Astrocyte (in vitro differentiated cells and primary cell): ENCODE results near the gene DIDO1. TPM values are rescaled to one million over a fixed set of nuclear protein-coding genes. Genes with fewer than 3 reads are reported as not detected.

ENCODE experiments used
- DNase-seq: peaks from one replicate; pipeline ENCODE4 v3.0.0-alpha.2; 2010; ENCODE audit warnings: low read depth
- FAIRE-seq: peaks from 2 replicates; lab custom pipeline; 2011; peaks lifted over from hg19 to GRCh38; lab: Jason Lieb, UNC
- H2AFZ ChIP-seq: 2 replicates; pipeline ENCODE4 v1.6.0; 2012; ENCODE audit warnings: low read depth, low read length, inconsistent platforms
- H3K27ac ChIP-seq: 2 replicates; pipeline ENCODE4 v1.5.1; 2011; ENCODE audit warnings: low read depth, low read length, inconsistent platforms
- H3K27me3 ChIP-seq: 2 replicates; pipeline ENCODE4 v1.6.0; 2011; ENCODE audit warnings: low read length, inconsistent platforms; ENCODE audit not compliant: insufficient read depth
- H3K36me3 ChIP-seq: 2 replicates; pipeline ENCODE4 v1.5.1; 2011; ENCODE audit warnings: low read length, inconsistent platforms; ENCODE audit not compliant: insufficient read depth
- H3K4me1 ChIP-seq: 2 replicates; pipeline ENCODE4 v1.5.1; 2011; ENCODE audit warnings: low read length, inconsistent platforms; ENCODE audit not compliant: insufficient read depth
- H3K4me2 ChIP-seq: 2 replicates; pipeline ENCODE4 v1.6.0; 2012; ENCODE audit warnings: low read length, inconsistent platforms
- H3K4me3 ChIP-seq: 2 replicates; pipeline ENCODE4 v1.5.1; 2011; ENCODE audit warnings: low read depth, mild to moderate bottlenecking, low read length, inconsistent platforms; ENCODE audit not compliant: insufficient read depth
- H3K79me2 ChIP-seq: 2 replicates; pipeline ENCODE4 v1.6.0; 2012; ENCODE audit warnings: mild to moderate bottlenecking, low read length, inconsistent platforms; ENCODE audit not compliant: insufficient read depth
- H3K9ac ChIP-seq: 2 replicates; pipeline ENCODE4 v1.6.0; 2012; ENCODE audit warnings: mild to moderate bottlenecking, low read length, inconsistent platforms
- H3K9me3 ChIP-seq: 2 replicates; pipeline ENCODE4 v1.5.1; 2012; ENCODE audit warnings: low read depth, mild to moderate bottlenecking, low read length, inconsistent platforms; ENCODE audit not compliant: insufficient read depth
- H4K20me1 ChIP-seq: 2 replicates; pipeline ENCODE4 v1.6.0; 2012; ENCODE audit warnings: low read length, inconsistent platforms; ENCODE audit not compliant: insufficient read depth
- H3K27ac Mint-ChIP-seq: one replicate; pipeline ENCODE4 v1.8.0; 2021; ENCODE audit warnings: mild to moderate bottlenecking, mixed read lengths; ENCODE audit not compliant: unreplicated experiment
- H3K27me3 Mint-ChIP-seq: one replicate; pipeline ENCODE4 v1.8.0; 2021; ENCODE audit warnings: low read depth, mixed read lengths; ENCODE audit not compliant: unreplicated experiment
- H3K36me3 Mint-ChIP-seq: one replicate; pipeline ENCODE4 v1.8.0; 2021; ENCODE audit warnings: low read depth, mixed read lengths; ENCODE audit not compliant: unreplicated experiment
- H3K4me1 Mint-ChIP-seq: one replicate; pipeline ENCODE4 v1.8.0; 2021; ENCODE audit warnings: low read depth, mixed read lengths; ENCODE audit not compliant: unreplicated experiment
- H3K4me3 Mint-ChIP-seq: one replicate; pipeline ENCODE4 v1.8.0; 2021; ENCODE audit warnings: mild to moderate bottlenecking, moderate library complexity, mixed read lengths; ENCODE audit not compliant: unreplicated experiment
- H3K9me3 Mint-ChIP-seq: one replicate; pipeline ENCODE4 v1.8.0; 2021; ENCODE audit warnings: mild to moderate bottlenecking, mixed read lengths; ENCODE audit not compliant: unreplicated experiment
- EZH2 ChIP-seq: IDR thresholded peaks from 2 replicates; pipeline ENCODE4 v1.6.1; 2012; ENCODE audit warnings: mild to moderate bottlenecking, low read length, inconsistent platforms; ENCODE audit not compliant: insufficient read depth
- total RNA-seq: library from RNA; stranded (reverse); gene quantifications from 2 replicates; pipeline ENCODE4 v1.2.1, GENCODE V29; 2021
- TF ChIP-seq, protein P1 (sequence below): IDR thresholded peaks from 2 replicates; pipeline ENCODE4 v1.5.1; 2011; ENCODE audit warnings: low read depth, mild to moderate bottlenecking, inconsistent platforms, low read length, moderate library complexity; ENCODE audit not compliant: insufficient read depth

Gene DIDO1
- total RNA-seq, 1 donor from 2014 or later = 39.0 TPM

DNA sequence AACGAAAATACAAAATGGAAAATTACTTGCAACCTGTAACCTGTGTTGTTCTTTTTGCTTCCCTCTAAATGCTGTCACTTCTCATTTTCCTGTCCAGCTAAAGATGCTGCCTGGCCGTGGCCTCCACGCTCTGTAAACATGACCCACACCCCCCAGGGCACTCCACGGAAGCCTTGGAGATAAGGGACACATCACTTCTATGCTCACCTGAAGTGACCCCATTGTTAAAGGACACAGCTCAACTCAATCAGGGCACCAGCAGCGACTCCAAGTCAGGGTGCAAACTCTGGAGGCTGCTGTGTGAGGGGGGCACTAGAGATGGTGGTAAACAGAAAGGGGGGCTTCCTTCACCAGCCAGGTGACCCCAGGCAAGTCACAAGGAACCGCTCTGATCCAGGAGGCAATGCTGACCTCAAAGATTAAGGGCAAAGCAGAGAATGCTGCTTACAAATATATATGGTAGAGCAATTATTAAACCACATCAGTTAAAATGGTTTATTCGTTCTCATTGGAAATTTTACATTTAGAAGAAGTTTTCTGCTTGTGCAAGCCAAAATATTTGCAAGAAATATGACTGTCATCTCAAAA, 13.2 kb downstream of the DIDO1 start:
- H4K20me1 ChIP-seq = peaks cover 100% of the 10 kb centered on the region
- no peak for FAIRE-seq
- H3K79me2 ChIP-seq = peaks cover 100% of the 10 kb centered on the region

DNA sequence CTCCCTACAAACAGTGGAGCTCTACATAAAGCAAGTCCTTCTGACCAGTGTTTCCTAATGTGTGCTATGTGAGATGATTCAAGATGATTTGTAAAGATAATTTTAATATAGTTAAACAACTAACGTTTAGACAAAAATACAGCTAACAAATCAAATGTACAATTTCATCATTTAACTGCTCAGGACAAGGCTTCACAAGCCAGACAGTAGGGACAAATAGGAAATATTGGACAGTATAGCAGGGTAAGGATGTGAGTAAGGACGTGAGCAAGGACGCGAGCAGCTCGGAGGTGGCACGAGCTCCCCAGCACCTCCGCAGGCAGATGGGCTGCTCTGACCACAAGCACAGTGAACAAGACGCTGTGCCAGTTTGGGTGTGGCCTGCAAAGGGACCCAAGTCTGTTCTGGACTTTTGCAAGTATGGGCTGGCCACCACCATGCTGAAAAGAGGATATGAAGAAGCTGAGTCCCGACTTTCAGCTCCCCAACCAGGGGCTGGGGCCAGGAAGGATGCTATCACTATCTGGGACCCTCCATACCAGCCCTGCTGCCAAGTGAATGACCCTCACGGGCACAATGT, 14.5 kb downstream of the DIDO1 start:
- Histone ChIP-seq H3K9me3 (no peaks in the 10 kb centered on the region), H4K20me1 (peaks cover 100% of the 10 kb centered on the region), H3K36me3 (peaks cover 36% of the 10 kb centered on the region), H3K79me2 (peaks cover 99% of the 10 kb centered on the region), H3K4me3 (no peak overlapping the region), H3K27me3 (no peaks in the 10 kb centered on the region), H3K4me1 (peaks cover 13% of the 10 kb centered on the region), H3K9ac (no peak overlapping the region), H3K4me2 (no peak overlapping the region), H3K27ac (no peak overlapping the region), H2AFZ (no peak overlapping the region)
- Mint-ChIP-seq H3K27me3 (no peaks in the 10 kb centered on the region), H3K27ac (no peak overlapping the region), H3K9me3 (no peaks in the 10 kb centered on the region), H3K4me1 (peaks cover 20% of the 10 kb centered on the region), H3K36me3 (peaks cover 9% of the 10 kb centered on the region), H3K4me3 (no peak overlapping the region)
- DNase-seq = no peak
- no peak for FAIRE-seq
- TF ChIP-seq EZH2 = no peak
- TF ChIP-seq, protein P1, sequence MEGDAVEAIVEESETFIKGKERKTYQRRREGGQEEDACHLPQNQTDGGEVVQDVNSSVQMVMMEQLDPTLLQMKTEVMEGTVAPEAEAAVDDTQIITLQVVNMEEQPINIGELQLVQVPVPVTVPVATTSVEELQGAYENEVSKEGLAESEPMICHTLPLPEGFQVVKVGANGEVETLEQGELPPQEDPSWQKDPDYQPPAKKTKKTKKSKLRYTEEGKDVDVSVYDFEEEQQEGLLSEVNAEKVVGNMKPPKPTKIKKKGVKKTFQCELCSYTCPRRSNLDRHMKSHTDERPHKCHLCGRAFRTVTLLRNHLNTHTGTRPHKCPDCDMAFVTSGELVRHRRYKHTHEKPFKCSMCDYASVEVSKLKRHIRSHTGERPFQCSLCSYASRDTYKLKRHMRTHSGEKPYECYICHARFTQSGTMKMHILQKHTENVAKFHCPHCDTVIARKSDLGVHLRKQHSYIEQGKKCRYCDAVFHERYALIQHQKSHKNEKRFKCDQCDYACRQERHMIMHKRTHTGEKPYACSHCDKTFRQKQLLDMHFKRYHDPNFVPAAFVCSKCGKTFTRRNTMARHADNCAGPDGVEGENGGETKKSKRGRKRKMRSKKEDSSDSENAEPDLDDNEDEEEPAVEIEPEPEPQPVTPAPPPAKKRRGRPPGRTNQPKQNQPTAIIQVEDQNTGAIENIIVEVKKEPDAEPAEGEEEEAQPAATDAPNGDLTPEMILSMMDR = no peak

More for the DNA sequence above, 13.2 kb downstream of the DIDO1 start:
- Mint-ChIP-seq H3K9me3 (no peaks in the 10 kb centered on the region), H3K4me3 (peak overlapping the region; percentile 45), H3K27me3 (no peaks in the 10 kb centered on the region), H3K4me1 (peaks cover 32% of the 10 kb centered on the region), H3K27ac (no peak overlapping the region), H3K36me3 (peaks cover 4% of the 10 kb centered on the region)
- H3K4me1 ChIP-seq = peaks cover 8% of the 10 kb centered on the region
- H3K4me3 ChIP-seq = no peak overlapping the region
- H3K27ac ChIP-seq = no peak overlapping the region
- H3K4me2 ChIP-seq = no peak overlapping the region
- no peak overlapping the region for H3K9ac ChIP-seq
- H3K9me3 ChIP-seq = no peaks in the 10 kb centered on the region
- DNase-seq = no peak
- TF ChIP-seq EZH2 = no peak
- TF ChIP-seq, protein P1 = no peak
- H3K27me3 ChIP-seq = no peaks in the 10 kb centered on the region
- H3K36me3 ChIP-seq = peaks cover 31% of the 10 kb centered on the region
- no peak overlapping the region for H2AFZ ChIP-seq
